GM20000 (cell line): Measurements from ENCODE around the gene COA1.
"Not testable (repeated sequence)": the region's sequence is repeated elsewhere in the genome, so short reads cannot be mapped to it uniquely, and the experiment has no call there.

Source experiments
- DNase-seq: peaks from one replicate; pipeline ENCODE4 v3.0.0; 2012; ENCODE audit warnings: low spot score
- TF ChIP-seq, protein P1 (sequence below): IDR thresholded peaks from 2 replicates; pipeline ENCODE4 v1.5.1; 2012; ENCODE audit warnings: mild to moderate bottlenecking, control low read depth; ENCODE audit errors: extremely low read depth, missing control alignments

COA1 gene

DNA sequence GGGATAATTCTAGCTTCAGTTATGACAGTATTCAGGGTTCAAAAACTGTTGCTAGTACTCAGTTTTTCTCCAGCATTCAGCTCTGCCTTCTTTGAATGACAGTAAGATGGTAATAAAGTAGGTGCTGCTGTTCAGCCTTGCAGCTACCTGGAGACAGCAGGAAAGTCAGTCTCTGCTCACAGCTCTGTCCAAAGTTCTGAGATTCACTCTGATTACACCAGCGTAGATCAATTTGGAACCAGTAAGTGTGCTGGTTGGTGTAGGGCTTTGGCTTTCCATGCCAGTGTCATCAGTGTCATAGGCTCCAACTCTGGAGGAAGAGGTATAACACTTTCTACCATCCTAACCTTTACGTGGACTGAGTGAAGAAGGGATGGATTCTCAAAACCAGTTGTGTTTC is 120.2 kb downstream of the COA1 start:
- TF ChIP-seq, protein P1, sequence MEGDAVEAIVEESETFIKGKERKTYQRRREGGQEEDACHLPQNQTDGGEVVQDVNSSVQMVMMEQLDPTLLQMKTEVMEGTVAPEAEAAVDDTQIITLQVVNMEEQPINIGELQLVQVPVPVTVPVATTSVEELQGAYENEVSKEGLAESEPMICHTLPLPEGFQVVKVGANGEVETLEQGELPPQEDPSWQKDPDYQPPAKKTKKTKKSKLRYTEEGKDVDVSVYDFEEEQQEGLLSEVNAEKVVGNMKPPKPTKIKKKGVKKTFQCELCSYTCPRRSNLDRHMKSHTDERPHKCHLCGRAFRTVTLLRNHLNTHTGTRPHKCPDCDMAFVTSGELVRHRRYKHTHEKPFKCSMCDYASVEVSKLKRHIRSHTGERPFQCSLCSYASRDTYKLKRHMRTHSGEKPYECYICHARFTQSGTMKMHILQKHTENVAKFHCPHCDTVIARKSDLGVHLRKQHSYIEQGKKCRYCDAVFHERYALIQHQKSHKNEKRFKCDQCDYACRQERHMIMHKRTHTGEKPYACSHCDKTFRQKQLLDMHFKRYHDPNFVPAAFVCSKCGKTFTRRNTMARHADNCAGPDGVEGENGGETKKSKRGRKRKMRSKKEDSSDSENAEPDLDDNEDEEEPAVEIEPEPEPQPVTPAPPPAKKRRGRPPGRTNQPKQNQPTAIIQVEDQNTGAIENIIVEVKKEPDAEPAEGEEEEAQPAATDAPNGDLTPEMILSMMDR = no peak
- DNase-seq = no peak

DNA sequence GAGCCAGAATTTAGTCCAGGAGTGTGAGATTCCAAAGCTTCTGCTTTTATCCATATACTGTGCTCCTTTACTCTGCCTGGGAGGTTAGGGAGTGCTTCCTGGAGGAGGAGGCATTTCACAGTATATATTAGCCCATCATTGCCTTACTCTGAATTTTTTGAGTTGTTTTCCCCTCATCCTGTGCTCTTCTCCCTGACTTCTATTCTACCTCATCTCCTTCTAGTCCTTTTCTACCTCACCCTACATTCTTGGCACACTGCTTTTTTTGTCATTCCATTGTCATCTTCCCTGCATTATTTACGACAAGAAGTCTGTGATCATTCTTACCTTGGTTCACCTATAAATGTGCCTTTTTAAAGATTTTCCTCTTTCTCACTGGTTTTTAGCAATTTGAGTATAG is 125.1 kb downstream of the COA1 start:
- TF ChIP-seq, protein P1 = no peak

DNA sequence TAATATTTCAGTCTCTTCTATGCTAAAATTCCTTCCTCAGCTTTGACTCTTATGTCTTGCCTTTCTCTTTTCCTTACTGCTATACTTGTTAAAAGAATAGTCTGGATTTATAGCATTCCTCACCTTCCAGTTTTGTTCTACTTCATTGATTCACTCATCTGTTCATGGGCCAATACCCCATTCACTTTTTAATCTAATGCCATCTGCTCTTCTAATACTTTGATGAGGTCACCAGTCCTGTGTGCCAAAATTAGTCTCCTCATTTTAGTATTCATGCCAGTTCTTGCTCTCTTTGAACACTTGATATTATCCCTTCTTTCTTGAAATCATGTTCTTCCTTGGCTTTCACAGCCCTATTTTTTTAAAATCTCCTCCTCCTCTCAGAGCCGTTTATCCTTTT is 127.1 kb downstream of the COA1 start:
- TF ChIP-seq, protein P1 = no peak
- no peak for DNase-seq

More for the DNA sequence above, 125.1 kb downstream of the COA1 start:
- DNase-seq = no peak

DNA sequence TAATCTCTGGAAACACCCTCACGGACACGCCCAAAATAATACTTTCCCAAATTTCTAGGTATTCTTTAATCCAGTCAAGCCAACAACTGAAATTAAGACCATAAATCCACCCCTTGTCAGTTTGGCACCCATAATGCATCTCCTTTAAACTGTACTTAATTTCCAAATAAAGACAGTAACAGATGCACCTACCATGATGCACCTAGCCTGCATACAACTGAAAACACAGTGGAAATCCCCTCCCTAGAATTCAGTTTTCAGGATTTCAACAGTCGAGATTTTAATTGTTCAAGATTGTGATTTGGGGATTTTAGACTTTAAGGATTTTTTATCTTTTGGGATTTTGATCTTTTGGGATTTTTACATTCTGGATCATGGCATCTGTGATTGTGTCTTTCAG is 129.3 kb downstream of the COA1 start:
- no peak for DNase-seq
- TF ChIP-seq, protein P1 = no peak

DNA sequence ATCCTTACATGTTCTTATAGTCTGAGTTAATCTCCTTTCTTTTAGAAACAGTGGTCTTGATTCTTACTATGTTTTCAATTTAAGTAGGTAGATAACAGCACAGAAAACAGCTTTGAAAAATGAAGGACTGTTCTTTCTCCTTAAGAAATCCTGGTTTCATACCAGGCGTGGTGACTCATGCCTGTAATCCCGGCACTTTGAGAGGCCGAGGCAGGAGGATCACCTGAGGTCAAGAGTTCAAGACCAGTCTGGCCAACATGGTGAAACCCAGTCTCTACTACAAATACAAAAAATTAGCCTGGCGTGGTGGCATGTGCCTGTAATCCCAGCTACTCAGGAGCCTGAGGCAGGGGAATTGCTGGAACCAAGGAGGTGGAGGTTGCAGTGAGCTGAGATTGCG is 132.9 kb downstream of the COA1 start:
- DNase-seq = not testable (repeated sequence)

DNA sequence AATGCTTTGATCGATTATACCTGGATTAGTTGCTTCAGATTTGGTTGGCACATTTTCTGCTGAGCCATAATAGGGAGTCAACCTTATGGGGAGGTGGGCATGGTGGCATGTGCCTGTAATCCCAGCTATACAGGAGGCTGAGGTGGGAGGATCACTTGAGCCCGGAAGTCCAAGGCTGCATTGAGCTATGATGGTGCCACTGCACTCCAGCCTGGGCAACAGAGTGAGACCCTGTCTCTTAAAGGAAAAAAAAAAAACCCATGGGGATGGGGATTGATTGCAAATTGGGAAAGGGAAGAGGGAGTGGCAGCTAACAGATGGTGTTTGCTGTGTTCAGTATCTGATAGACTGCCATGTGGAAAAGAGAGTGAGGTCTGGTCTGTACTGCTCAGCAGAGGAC is 135.3 kb downstream of the COA1 start:
- TF ChIP-seq, protein P1 = no peak

DNA sequence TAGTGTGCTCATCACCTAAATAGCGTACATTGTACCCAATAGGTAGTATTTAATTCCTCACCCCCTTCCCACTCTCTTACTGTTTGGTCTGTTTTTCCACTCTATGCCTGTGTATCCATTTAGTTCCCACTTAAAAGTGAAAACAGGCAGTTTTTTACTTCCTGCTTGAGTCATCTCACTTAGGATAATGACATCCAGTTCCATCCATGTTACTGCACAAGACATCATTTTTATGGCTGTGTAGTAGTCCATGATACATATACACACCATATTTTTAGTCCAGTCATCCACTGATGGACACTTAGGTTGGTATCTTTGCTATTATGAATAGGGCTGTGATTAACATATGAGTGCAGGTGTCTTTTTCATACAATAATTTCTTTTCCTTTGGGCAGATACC is 136.3 kb downstream of the COA1 start:
- TF ChIP-seq, protein P1 = no peak
- no peak for DNase-seq

More for the DNA sequence above, 135.3 kb downstream of the COA1 start:
- DNase-seq = no peak

DNA sequence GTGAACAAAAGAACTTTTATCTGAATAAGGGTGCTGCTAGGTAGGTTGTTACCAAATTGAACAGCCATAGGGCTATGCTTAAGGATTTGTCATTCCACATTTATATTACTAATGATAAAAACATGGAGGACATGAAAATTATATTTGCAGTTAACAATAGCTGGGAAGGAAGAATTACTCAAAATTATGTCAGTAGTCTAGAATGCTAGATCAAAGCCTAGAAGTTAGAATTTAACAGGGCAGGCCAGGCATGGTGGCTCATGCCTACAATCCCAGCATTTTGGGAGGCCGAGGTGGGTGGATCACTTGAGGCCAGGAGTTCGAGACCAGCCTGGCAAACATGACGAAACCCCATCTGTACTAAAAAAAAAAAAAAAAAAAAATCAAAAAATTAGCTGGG is 137.0 kb downstream of the COA1 start:
- no peak for DNase-seq
- TF ChIP-seq, protein P1 = no peak
